Small intestine (tissue), 7 donors: ENCODE data around the gene LIPC. TPM values are rescaled to one million over a fixed set of nuclear protein-coding genes. Genes with fewer than 3 reads are reported as not detected.
A peak's percentile ranks its signal among the peaks of the same experiment; 100 is the strongest.
"Not testable (repeated sequence)": the region's sequence is repeated elsewhere in the genome, so short reads cannot be mapped to it uniquely, and the experiment has no call there.

Experiments
- DNase-seq, 2 donors: peaks; one replicate each; pipeline versions ENCODE4 v3.0.0 to v3.0.0-alpha.2; 2013
- FAIRE-seq: peaks from 2 replicates; lab custom pipeline; 2012; peaks lifted over from hg19 to GRCh38; lab: Jason Lieb, UNC
- H3K27ac ChIP-seq, 3 donors: one replicate each; pipeline ENCODE4 v1.5.1; 2013; ENCODE audit warnings: low read length in 2 of 3, mild to moderate bottlenecking in 2 of 3, control low read depth in 1 of 3, inconsistent platforms in 1 of 3, low read depth in 1 of 3, moderate library complexity in 1 of 3
- H3K27me3 ChIP-seq, 3 donors: one replicate each; pipeline ENCODE4 v1.6.1; 2013; ENCODE audit warnings: low read length in 3 of 3, inconsistent platforms in 1 of 3; ENCODE audit not compliant: control insufficient read depth in 3 of 3, insufficient read depth in 3 of 3
- H3K36me3 ChIP-seq, 3 donors: one replicate each; pipeline ENCODE4 v1.6.1; 2013; ENCODE audit warnings: low read length in 3 of 3, inconsistent platforms in 1 of 3, low read depth in 1 of 3, mild to moderate bottlenecking in 1 of 3, moderate library complexity in 1 of 3; ENCODE audit not compliant: control insufficient read depth in 3 of 3, insufficient read depth in 2 of 3
- H3K4me1 ChIP-seq, 3 donors: one replicate each; pipeline ENCODE4 v1.6.1; 2013; ENCODE audit warnings: low read length in 2 of 3, inconsistent platforms in 1 of 3, low read depth in 1 of 3, mild to moderate bottlenecking in 1 of 3, moderate library complexity in 1 of 3; ENCODE audit not compliant: control insufficient read depth in 3 of 3, insufficient read depth in 2 of 3
- H3K4me3 ChIP-seq, 3 donors: one replicate each; pipeline ENCODE4 v1.5.1; 2013; ENCODE audit warnings: low read length in 3 of 3, control low read depth in 1 of 3, inconsistent platforms in 1 of 3, low read depth in 1 of 3, mild to moderate bottlenecking in 1 of 3, moderate library complexity in 1 of 3
- H3K9me3 ChIP-seq, 2 donors: one replicate each; pipeline ENCODE4 v1.6.1; 2013; ENCODE audit warnings: low read depth in 1 of 2, low read length in 1 of 2; ENCODE audit not compliant: control insufficient read depth in 2 of 2, insufficient read depth in 1 of 2
- WGBS, 3 donors: extraction: QIAGEN DNeasy Blood & Tissue Kit; methylation state at CpG; one replicate each; pipeline ENCODE4 v1.1.7; 2013; 5-methylcytosine and 5-hydroxymethylcytosine counted together
- polyA plus RNA-seq, 4 donors: library from polyadenylated mRNA; stranded (reverse) in 3 of 4; unstranded in 1 of 4; fragments of 200-250 nt in 3 of 4; fragments of 120-200 nt in 1 of 4; gene quantifications; one replicate each; pipeline versions ENCODE4 v1.2.1 to v1.2.3, GENCODE V29; 2013
- donor health status: healthy with polysubstance abuse.
- donor health status: control.
- donor health status: control.
- donor health status: Bipolar disorder and iron deficiency.
- donor health status: healthy.

Gene LIPC
- polyA plus RNA-seq, 4 donors = 0.07 to 2.0 (median 1.2) TPM

DNA sequence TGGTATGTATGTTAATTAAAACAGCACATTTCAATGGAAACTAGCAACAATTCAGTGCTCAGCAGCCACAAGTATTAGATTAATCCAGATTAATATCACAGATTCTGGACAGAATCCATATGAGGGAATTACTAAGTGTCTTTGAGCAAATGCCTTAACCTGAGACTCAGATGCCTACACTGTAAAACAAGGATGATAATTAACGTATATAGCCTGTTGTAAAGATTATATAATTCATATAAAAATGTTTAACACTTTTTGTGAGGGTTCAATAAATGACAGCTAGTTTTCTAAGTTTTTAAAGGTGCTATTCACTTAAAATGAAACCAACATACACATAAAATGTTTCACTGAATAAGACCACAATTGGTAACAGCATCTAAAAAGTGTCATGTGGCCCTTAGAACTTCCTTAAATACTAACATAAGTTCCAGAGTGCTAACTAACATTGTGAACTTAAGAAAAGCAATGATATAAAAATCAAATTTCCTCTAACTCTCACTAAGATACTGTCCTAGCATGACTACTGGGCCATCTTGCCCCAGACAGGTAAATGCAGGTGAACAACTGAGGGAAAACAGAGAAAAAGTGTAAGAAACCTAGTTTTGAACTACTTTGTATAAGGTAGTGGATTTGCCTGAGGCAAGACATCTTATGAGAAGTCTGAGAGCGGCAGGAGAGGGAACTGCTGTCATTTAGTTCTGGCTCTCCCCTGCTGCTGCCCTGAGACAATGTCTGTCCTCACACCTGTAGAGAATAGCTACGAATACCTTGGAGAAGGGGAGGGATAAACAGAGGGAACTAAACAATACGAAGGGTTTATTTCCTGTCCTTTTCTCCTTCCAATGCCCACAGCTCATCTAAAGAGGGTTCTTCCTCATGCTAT, 166.4 kb downstream of the LIPC start:
- no peak overlapping the region for H3K4me3 ChIP-seq
- WGBS, 3 donors = 73 to 86% (median 79%) methylated on average over 4 of the region's 4 CpGs
- DNase-seq = peak in 1 of 2 donors; percentile 25
- peaks cover 3 to 7% (median 6%) of the 10 kb centered on the region in 3 donors for H3K36me3 ChIP-seq
- no peak overlapping the region for H3K27ac ChIP-seq
- H3K9me3 ChIP-seq = no peaks in the 10 kb centered on the region
- no peaks in the 10 kb centered on the region for H3K27me3 ChIP-seq
- FAIRE-seq = no peak
- no peaks in the 10 kb centered on the region for H3K4me1 ChIP-seq

DNA sequence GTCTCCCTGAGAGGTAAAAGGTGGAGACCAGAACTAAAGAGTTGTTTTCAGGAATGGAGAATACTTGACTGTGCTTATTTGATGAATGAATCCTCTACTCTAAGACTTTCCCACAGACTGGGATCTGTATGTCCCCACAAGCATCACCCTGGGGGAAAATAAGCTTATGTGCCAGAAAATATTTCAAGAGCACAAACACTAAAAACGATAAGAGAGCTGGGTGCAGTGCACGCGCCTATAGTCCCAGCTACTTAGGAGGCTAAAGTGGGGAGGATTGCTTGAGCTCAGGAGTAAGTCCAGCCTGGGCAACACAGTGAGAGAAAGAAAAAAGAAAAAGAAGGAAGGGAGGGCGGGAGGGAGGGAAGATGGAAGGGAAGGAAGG, 167.0 kb downstream of the LIPC start:
- Histone ChIP-seq H3K27ac (no peak overlapping the region), H3K4me1 (no peaks in the 10 kb centered on the region), H3K27me3 (no peaks in the 10 kb centered on the region), H3K36me3 (peaks cover 3 to 7% (median 6%) of the 10 kb centered on the region in 3 donors), H3K9me3 (no peaks in the 10 kb centered on the region), H3K4me3 (no peak overlapping the region)
- WGBS, 3 donors = 96 to 98% (median 98%) methylated on average over 4 of the region's 4 CpGs
- DNase-seq = no peak
- no peak for FAIRE-seq

DNA sequence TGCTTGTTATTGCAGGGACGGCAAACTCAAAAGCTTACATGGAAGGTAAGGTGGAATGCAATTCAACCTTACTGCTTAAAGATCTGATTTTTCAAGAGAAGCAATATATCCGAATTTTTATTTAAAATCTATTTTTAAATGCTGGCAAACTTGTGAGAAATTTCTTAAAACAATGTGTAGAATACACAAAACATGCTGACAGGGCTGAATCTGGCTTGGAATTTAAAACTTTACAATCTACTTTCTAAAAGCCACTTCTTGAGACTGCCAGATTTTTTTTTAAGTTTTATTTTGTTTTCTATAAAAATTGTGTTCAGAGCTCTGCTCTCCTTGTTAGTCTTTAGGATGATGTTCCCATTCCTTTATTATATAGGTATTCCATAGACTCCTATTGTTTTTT, 171.0 kb downstream of the LIPC start:
- no peak overlapping the region for H3K27ac ChIP-seq
- 80 to 91% (median 86%) methylated on average over 2 of the region's 2 CpGs for WGBS, 3 donors
- no peak for FAIRE-seq
- no peak overlapping the region for H3K4me3 ChIP-seq
- peaks cover 0 to 13% (median 0%) of the 10 kb centered on the region in 3 donors for H3K4me1 ChIP-seq
- H3K9me3 ChIP-seq = no peaks in the 10 kb centered on the region
- H3K36me3 ChIP-seq = peaks cover 0 to 7% (median 4%) of the 10 kb centered on the region in 3 donors
- H3K27me3 ChIP-seq = no peaks in the 10 kb centered on the region
- no peak for DNase-seq

DNA sequence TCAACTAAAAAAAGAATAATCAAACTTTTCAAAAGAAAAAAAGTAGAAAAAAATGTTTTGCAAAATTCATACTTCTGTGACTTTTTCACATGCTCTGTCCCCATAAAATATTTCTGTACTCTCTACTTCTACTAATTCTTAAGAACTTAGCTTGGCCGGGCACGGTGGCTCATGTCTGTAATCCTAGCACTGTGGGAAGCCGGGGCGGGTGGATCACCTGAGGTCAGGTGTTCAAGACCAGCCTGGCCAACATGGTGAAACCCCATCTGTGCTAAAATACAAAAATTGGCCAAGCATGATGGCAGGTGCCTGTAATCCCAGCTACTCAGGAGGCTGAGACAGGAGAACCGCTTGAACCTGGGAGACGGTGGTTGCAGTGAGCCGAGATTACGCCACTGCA, 172.1 kb downstream of the LIPC start:
- 83 to 96% (median 91%) methylated on average over 8 of the region's 8 CpGs for WGBS, 3 donors
- H3K9me3 ChIP-seq, H3K4me3 ChIP-seq, FAIRE-seq, H3K27me3 ChIP-seq, DNase-seq, H3K36me3 ChIP-seq: not testable (repeated sequence)
- Histone ChIP-seq H3K4me1 (peaks cover 0 to 13% (median 0%) of the 10 kb centered on the region in 3 donors), H3K27ac (peak overlapping the region in 2 of 3 donors; percentile 50 to 62)

DNA sequence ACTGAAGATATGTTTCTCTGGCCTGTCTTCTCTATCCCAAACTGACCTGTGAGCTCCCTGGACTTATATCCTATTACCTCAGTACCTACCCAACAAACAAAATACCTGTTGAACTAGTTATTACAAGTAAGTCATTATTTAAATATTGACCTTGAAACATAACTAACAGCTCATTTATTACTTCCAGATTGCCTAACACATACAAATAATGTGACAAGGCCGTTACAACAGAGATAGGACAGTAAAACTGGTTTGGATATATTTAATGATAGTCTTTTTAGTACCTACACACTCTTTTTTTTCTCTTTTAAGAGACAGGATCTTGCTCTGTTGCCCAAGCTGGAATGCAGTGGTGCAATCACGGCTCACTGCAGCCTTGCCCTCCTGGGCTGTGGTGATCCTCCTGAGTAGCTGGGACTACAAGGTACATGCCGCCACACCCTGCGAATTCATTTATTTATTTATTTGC, 172.7 kb downstream of the LIPC start:
- peaks cover 2 to 7% (median 4%) of the 10 kb centered on the region in 3 donors for H3K36me3 ChIP-seq
- peaks cover 0 to 13% (median 0%) of the 10 kb centered on the region in 3 donors for H3K4me1 ChIP-seq
- DNase-seq (peak; percentile 78 to 86), FAIRE-seq (no peak)
- no peaks in the 10 kb centered on the region for H3K9me3 ChIP-seq
- H3K27me3 ChIP-seq = no peaks in the 10 kb centered on the region
- H3K27ac ChIP-seq = peak overlapping the region; percentile 48 to 62 (median 62)
- H3K4me3 ChIP-seq = no peak overlapping the region
- WGBS, 3 donors = 22 to 72% (median 40%) methylated on average over 4 of the region's 4 CpGs

DNA sequence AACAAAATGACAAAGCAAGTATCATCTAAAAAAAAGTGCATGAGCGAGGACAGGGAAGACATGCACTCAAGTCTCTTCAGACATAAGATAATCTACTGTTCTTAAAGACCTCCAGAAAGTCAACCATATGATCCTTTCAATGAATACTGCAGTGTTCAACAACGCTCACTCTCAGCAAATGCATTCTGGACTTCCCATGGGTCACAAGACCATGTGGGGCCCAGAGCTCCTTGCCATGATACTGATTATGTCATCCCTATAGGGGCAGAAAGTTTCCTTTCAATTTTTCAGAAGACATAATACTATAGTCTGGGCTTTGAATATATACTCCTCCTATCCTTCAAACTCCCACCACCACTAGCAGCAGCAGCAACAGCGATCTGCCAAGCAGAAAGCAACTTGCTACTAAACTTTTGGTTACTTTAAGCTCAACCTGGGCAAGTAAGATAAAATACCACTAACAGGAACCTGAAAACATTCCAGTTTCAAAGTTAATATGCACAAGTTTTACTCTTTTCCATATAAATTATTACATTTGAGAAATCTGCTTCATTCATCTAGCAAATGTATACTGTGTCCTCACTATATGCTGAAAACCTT, 174.2 kb downstream of the LIPC start:
- H3K27me3 ChIP-seq = no peaks in the 10 kb centered on the region
- peaks cover 0 to 13% (median 0%) of the 10 kb centered on the region in 3 donors for H3K4me1 ChIP-seq
- no peaks in the 10 kb centered on the region for H3K9me3 ChIP-seq
- H3K4me3 ChIP-seq = no peak overlapping the region
- DNase-seq (peak in 1 of 2 donors; percentile 65), FAIRE-seq (no peak)
- H3K27ac ChIP-seq = peak overlapping the region in 1 of 3 donors; percentile 24
- 94 to 100% (median 96%) methylated on average over 3 of the region's 3 CpGs for WGBS, 3 donors
- H3K36me3 ChIP-seq = peaks cover 2 to 9% (median 4%) of the 10 kb centered on the region in 3 donors

DNA sequence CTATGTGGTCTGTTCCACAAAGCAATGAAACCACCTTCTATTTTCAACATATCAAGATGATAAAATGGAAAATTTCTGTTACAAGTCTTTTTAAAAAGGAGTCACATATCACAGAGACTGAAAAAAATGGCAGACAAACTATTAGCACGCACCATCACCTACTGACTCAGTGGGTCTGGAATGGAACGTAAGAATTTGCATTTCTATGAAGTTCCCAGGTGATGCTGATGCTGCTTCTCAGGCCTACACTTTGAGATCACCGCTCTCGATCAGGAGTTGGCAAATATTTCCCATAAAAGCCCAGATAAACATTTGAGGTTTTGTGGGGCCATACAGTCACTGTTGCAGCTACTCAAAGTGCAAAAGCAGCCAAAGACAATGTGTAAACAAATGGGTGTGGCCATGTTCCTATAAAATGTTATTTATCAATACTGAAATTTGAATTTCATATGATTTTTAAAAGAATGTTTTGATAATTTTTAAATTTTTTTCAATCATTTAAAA, 174.8 kb downstream of the LIPC start:
- 91 to 93% (median 93%) methylated on average over 4 of the region's 4 CpGs for WGBS, 3 donors
- Histone ChIP-seq H3K4me3 (no peak overlapping the region), H3K4me1 (peaks cover 0 to 13% (median 0%) of the 10 kb centered on the region in 3 donors), H3K36me3 (peaks cover 2 to 6% (median 4%) of the 10 kb centered on the region in 3 donors), H3K27me3 (no peaks in the 10 kb centered on the region), H3K27ac (no peak overlapping the region), H3K9me3 (no peaks in the 10 kb centered on the region)
- no peak for FAIRE-seq
- DNase-seq = no peak

DNA sequence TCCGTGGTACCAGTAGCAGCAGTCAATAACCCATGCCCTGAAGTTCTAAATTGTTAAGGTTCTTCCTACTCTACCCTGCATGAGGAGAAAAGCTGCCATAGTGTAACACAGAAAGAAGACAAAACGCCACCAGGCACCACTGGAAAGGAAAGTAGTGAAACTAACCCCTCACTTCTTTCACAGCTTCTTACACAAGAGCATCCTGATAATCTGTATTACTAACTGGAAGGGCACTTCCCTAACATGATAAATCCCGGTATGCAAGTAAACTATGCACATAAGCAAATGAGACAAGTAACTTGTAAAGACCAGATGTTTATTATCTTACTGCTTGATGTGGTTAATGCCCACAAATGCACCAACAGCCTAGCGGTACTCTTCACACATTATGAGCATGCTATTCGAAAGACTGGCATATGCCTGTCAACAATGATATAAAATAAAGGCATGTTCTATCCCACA, 176.4 kb downstream of the LIPC start:
- Histone ChIP-seq H3K36me3 (peaks cover under 1 to 8% (median 2%) of the 10 kb centered on the region in 3 donors), H3K27me3 (no peaks in the 10 kb centered on the region), H3K4me3 (no peak overlapping the region), H3K27ac (no peak overlapping the region), H3K4me1 (peaks cover 0 to 23% (median 7%) of the 10 kb centered on the region in 3 donors), H3K9me3 (peaks cover 0 to 2% of the 10 kb centered on the region in 2 donors)
- FAIRE-seq = no peak
- DNase-seq = no peak
- WGBS, 3 donors = 83 to 91% (median 87%) methylated on average over 5 of the region's 5 CpGs
